Measurements from ENCODE around the gene CPSF4L.

The CPSF4L gene

DNA sequence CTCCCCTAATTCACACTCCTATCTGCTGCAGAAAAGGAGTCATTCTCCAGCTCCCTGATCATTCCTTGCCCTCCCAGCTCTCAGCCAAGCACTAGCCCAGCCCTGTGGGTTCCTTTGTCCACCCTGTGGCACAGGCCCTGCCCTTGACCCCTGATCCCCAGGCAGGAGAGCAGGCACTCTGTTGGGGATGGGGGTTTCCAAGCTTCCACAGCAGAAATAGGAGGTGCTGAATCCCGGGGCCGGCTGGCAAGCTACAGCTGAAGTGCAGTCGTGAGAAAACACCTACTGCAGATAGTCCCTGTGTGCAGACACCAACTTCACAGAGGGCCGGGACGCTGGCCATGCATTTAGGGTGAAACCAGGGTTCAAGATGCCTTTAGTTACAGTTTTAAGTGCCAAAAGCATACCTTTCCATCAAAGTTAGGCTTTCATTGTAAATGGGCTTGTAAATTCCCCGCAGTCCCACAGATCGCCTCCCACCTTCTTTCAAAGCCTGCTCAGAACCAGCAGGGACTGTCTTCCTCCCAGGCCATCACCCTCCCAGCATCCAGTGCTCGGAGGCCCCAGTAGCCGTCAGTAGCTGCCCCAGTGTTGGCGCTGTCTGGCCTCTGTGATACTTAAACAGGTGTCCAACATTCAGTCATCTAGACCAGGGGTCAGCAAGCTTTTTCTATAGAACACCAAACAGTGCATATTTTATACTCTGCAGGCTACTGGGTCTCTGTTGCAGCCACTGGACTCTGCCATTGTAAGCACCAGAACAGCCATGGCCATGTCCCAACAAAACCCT is 10.6 kb downstream of the CPSF4L start:
- TF ChIP-seq GATA1 (IDR thresholded peaks at IDR 0.05; ENCODE audit: low read depth, low read length) (no peak), POLR2A (IDR thresholded peaks at IDR 0.05; ENCODE audit: low read length) (no peak)
- DNase-seq = no peak

DNA sequence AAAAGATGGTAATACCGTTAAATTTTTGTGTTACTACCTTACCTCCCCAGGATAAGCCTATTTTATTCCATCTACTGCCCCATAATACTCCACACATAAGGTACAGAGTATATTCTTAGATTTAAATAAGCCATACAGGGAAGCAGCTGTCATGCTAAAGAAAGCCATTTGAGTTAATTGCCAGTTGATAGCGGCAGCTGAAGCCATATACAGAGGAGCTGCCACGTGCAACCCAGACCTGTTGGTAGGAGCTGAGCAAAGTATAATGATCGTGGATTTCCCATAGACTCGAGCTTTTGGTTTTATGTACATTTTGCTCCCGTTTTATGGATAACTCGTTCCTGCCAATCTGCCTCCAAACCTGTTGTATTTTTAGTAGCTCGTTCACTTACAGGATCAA is 12.0 kb downstream of the CPSF4L start:
- TF ChIP-seq POLR2A (IDR thresholded peaks at IDR 0.05; ENCODE audit: low read length) (no peak), GATA1 (IDR thresholded peaks at IDR 0.05; ENCODE audit: low read depth, low read length) (no peak)

DNA sequence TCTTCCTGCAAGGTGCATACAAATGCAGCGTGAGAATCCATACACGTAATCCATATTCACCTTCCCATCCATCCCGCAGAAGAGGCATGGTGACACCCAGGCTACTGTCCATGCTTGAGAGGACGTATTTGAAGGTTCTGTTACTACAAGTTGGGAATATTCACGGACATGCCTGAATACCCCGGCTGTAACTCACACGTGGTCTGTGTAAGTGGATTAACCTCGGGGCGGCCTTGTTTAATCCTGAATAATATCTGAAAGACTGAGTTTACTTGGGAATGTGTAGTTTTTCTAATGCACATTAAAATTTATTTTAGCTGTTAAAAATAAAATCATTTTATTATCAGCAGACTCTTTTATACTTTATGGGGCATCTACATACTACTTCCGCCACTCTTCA is 13.1 kb downstream of the CPSF4L start:
- TF ChIP-seq POLR2A (IDR thresholded peaks at IDR 0.05; ENCODE audit: low read length) = no peak
- no peak for TF ChIP-seq GATA1 (IDR thresholded peaks at IDR 0.05; ENCODE audit: low read depth, low read length)
- no peak for DNase-seq

More for the DNA sequence above, 12.0 kb downstream of the CPSF4L start:
- DNase-seq = no peak

DNA sequence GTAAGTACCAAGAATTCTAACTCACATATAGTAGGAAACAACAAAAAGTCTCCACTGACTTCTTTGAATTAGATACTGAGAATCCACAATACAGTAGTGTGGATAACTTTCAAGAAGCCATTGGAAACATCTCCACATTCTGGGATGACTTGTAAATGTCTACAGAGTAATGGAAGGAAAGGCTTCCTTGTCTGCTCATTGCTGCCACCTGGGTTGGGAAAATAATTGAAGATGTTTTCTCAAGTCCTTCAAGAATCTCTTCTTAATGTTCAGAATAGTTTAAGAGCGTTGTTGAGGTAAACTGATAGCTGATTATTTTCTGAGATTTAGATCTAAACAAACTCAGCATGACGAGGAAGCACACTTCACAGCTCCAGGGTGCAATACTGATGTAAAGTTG is 14.0 kb downstream of the CPSF4L start:
- TF ChIP-seq POLR2A (IDR thresholded peaks at IDR 0.05; ENCODE audit: low read length) (no peak), GATA1 (IDR thresholded peaks at IDR 0.05; ENCODE audit: low read depth, low read length) (no peak)
- DNase-seq = peak in 1 of 2 experiments; percentile 50

DNA sequence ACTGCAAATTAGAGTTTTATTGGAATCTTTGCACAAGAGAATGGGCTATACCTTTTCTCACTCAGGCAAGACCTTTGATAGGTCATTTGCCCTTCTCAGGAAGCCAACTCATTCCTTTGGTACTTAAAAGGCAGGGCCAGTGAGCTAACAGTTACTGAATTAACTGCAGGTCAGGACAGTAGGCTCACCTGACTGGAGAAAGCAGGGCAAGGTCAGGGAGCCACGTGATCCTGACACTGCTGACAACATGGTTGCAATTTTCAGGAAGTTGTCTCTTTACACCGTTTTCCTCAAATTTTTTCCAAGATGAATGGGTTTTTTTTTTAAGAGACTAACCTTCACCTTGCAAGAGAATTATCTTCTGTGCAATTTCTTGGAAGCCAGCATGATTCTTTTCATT is 21.1 kb downstream of the CPSF4L start:
- DNase-seq = no peak
- TF ChIP-seq POLR2A (IDR thresholded peaks at IDR 0.05; ENCODE audit: low read length) (no peak), GATA1 (IDR thresholded peaks at IDR 0.05; ENCODE audit: low read depth, low read length) (no peak)

DNA sequence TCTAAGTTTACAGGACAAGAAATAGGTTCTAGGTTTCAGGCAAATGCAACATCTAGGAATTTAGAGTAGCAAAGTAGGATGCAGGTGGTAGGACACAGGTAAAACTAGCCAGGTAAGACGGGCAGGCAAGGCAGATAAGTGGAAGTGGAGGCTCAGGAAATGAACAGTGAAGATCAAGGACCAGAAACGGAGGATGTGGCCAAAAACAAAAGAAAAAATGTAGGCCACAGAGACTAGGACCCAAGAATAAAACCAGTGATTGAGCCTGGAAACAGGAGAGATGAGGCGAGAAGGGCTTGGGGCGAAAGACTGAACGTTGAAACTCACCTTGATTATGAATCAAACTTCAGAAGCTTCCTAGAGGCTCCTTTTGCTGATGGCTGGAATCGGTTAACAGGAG is 24.0 kb downstream of the CPSF4L start:
- no peak for DNase-seq
- TF ChIP-seq GATA1 (IDR thresholded peaks at IDR 0.05; ENCODE audit: low read depth, low read length) (no peak), POLR2A (IDR thresholded peaks at IDR 0.05; ENCODE audit: low read length) (no peak)

DNA sequence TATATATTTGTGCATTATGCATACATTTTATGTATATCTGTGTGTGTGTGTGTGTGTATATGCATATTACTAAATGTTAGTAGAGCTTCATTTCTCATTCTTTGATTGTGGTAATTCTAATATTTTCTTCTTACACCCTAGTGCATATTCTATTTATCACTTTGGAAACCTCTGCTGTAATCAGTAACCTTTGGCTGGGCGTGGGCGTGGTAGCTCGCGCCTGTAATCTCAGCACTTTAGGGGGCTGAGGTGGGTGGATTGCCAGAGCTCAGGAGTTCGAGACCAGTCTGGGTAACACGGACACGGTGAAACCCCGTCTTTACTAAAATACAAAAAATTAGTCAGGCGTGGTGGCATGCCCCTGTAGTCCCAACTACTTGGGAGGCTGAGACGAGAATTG is 26.9 kb downstream of the CPSF4L start:
- DNase-seq = peak in 1 of 2 experiments; percentile 19
- TF ChIP-seq POLR2A (IDR thresholded peaks at IDR 0.05; ENCODE audit: low read length) = no peak

DNA sequence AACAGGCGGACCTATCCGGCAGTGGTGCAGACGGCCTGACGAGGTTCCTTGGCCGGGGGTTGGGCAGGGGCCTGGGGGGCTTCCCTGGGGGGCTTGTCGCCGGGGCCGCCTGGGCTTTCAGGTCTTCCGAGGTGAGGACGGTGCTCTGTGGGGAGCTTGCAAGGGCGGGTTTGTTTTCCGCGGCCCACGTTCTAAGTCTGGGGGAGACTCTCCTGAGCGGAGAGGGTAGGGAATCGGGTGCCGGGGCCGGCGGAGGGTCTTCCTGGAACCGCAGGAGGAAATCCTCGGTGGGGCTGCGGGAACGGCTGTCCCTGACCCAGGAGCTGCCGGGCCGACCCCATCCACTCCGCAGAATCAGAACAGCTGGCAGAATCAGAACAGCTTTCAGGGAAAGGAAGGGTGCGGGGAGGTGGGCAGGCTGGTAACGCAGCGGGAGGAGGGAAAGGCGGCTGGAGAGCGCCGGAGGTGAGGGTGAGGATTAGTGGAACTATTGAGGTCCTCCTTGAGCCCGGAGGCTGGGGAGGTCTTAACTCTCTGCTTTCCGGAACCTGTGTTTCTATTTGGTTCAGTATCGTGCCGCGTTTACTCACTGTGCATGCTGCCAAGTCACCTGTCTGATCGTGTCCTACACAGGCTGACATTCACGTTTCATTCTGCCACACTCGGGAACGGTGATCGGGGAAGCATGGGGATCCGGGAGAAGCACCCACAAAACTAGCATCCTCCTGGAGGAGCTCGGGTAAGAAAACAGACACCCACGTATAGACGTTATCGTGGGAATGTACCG is 28.9 kb downstream of the CPSF4L start:
- peak; percentile 50 to 61 for DNase-seq

DNA sequence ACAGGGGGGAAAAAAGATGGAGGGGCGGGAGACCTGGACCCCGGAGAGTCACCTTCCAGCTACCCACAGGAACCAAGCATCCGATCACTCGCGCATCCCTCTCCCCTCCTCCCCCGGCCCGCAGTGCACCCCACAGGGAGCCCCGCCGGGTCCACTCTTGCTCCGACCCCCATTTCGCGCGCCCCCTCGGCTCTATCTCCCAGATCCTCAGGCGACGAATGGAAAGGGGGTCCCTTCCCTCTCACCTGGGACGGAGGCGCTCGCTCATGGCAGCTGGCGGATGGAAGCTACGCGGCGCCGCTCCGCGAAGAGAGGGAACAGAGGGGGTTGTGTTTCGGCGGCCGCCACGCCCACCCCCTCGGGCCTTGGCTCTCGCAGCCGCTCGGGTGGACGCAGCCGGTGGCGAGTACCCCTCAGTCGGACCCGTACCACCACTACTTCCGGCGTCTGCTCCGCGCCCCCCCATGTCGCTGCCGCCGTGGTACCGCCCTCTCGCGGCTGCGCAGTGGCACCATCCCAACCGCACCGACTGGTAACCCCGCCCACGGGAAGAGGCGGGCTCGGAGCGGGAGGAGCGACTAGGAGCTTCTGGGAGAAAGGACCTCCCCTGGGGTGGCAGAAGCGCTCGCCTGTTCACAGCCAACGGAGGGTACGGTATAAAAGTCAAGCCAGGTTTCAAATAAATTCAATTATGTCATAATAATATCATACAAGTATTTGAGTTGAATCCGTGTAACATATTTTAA is 29.7 kb downstream of the CPSF4L start:
- peak; percentile 95 to 97 for DNase-seq
- TF ChIP-seq GATA1 (IDR thresholded peaks at IDR 0.05; ENCODE audit: low read depth, low read length) (no peak), POLR2A (IDR thresholded peaks at IDR 0.05; ENCODE audit: low read length) (peak; percentile 82)

More for the DNA sequence above, 28.9 kb downstream of the CPSF4L start:
- TF ChIP-seq GATA1 (IDR thresholded peaks at IDR 0.05; ENCODE audit: low read depth, low read length) = no peak
- TF ChIP-seq POLR2A (IDR thresholded peaks at IDR 0.05; ENCODE audit: low read length) = no peak

DNA sequence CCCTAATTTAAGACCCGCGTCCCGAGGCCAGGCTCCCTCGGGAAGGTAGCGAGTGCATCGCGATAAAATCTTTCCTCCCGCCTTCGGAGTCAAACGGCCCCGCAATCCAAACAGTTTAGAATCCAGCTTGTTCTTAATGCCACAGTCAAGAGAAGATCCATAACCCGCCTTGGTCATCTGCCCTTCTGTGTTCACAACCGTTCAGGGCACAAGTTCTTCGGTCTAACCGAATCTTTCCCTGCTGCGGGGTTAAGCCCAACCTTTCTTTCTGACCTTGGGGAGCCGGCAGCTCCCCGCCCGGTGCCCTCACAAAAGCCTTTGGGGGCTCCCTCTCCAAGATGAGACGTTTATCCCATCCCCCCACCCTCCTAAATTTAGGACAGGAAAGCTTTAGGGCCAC is 30.3 kb downstream of the CPSF4L start:
- TF ChIP-seq GATA1 (IDR thresholded peaks at IDR 0.05; ENCODE audit: low read depth, low read length) (no peak), POLR2A (IDR thresholded peaks at IDR 0.05; ENCODE audit: low read length) (no peak)
- DNase-seq = peak; percentile 65 to 75

DNA sequence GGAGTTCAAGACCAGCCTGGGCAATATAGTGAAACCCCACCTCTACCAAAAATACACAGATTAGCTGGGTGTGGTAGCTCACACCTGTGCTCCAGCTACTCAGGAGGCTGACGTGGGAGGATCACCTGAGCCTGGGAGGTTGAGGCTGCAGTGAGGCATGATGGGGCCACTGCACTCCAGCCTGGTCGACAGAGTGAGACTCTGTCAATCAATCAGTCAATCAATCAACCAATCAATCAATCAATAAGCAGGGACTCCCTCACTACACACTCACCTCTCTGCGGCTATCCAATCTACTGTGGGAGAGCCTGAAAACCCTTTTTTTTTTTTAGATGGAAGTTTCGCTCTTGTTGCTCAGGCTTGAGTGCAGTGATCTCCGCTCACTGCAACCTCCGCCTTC is 31.6 kb downstream of the CPSF4L start:
- no peak for TF ChIP-seq GATA1 (IDR thresholded peaks at IDR 0.05; ENCODE audit: low read depth, low read length)
- no peak for TF ChIP-seq POLR2A (IDR thresholded peaks at IDR 0.05; ENCODE audit: low read length)
- DNase-seq = peak; percentile 9 to 39

DNA sequence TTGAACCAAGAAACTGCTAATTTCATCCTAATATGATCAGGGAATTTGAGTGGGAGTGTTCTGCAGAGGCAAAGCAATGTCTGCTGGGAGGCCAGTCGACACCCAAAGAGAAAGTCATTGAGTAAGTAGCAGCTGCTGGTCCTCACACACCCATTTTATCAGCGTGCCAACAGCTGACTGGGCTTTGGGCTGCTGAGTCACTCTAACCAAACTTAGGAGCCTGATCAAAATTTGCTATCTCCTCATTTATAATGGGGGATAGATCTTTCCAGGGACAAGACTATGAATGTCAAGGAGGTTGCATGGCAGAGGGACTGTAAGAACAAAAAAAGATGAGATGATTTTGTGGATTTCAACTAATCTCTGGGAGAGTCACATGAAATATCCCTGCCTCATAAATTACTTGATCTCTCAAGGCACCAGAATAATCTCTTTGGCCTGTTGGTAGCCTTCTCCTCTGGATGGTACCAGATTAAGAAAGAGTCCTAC is 32.9 kb downstream of the CPSF4L start:
- TF ChIP-seq GATA1 (IDR thresholded peaks at IDR 0.05; ENCODE audit: low read depth, low read length) = no peak
- TF ChIP-seq POLR2A (IDR thresholded peaks at IDR 0.05; ENCODE audit: low read length) = peak; percentile 53
- peak; percentile 95 to 97 for DNase-seq

DNA sequence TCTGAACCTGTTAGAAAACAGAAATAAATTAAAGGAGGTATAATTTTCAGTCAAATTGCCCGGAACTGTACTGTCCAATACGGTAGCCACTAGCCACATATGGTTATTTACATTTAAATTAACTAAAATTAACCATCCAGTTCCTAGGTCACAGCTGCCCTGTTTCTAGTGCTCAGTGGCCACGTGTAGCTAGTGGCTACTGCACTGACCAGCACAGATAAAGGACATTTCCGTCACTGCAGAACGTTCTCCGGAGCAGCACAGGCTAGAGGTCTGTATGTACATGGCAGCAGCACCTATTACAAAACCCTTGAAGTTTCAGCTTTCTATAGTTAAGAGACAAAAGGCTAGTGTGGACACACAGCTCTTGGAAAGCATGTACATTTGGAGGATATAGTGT is 33.7 kb downstream of the CPSF4L start:
- no peak for TF ChIP-seq GATA1 (IDR thresholded peaks at IDR 0.05; ENCODE audit: low read depth, low read length)
- no peak for TF ChIP-seq POLR2A (IDR thresholded peaks at IDR 0.05; ENCODE audit: low read length)
- peak; percentile 57 to 61 for DNase-seq

DNA sequence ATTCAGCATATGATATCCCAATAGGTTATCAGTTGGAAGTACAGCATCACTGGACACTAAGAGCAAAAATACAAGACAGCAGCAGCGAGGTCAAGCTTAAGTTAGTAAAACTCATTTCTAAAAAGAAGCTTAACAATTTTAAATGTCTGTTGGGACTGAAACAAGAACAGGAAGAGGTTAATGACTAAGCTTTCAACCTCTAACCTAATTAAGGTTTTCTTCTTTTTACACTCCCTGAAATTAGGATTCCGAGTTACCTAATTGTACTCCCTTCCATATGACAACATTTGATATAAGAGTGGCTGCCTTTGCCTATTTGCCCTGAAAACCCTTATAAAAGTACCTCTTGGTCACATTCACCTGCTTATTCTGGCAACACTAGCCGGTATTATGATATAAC is 34.3 kb downstream of the CPSF4L start:
- TF ChIP-seq GATA1 (IDR thresholded peaks at IDR 0.05; ENCODE audit: low read depth, low read length) (no peak), POLR2A (IDR thresholded peaks at IDR 0.05; ENCODE audit: low read length) (no peak)
- peak in 1 of 2 experiments; percentile 49 for DNase-seq
